Measurements from ENCODE around the gene GPA33. TPM values are rescaled to one million over a fixed set of nuclear protein-coding genes. Genes with fewer than 3 reads are reported as not detected.

GPA33 gene
- total and polyA plus RNA-seq, 4 donors: 0.26 to 1.5 (median 0.70) TPM

DNA sequence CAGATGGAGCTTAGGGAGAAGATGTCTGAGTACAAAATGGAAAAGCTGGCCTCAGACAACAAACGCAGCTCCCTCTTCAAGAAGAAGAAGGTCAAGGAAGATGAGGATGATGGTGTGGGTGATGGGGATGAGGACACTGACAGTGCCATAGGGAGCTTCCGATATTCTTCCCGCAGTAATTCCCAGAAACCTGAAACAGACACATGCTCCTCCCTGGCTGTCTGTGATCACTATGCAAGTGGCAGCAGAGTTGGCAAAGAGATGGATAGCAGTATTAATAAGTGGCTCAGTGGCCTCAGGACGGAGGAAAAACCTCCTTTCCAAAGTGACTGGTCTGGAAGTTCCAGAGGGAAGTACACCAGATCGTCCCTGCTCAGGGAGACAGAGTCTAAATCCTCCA, 37.5 kb upstream of the GPA33 start:
- TF ChIP-seq, protein P1, sequence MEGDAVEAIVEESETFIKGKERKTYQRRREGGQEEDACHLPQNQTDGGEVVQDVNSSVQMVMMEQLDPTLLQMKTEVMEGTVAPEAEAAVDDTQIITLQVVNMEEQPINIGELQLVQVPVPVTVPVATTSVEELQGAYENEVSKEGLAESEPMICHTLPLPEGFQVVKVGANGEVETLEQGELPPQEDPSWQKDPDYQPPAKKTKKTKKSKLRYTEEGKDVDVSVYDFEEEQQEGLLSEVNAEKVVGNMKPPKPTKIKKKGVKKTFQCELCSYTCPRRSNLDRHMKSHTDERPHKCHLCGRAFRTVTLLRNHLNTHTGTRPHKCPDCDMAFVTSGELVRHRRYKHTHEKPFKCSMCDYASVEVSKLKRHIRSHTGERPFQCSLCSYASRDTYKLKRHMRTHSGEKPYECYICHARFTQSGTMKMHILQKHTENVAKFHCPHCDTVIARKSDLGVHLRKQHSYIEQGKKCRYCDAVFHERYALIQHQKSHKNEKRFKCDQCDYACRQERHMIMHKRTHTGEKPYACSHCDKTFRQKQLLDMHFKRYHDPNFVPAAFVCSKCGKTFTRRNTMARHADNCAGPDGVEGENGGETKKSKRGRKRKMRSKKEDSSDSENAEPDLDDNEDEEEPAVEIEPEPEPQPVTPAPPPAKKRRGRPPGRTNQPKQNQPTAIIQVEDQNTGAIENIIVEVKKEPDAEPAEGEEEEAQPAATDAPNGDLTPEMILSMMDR (IDR thresholded peaks at IDR 0.05; ENCODE audit: control extremely low read depth, extremely low read depth): no peak
- DNase-seq: no peak
- Histone ChIP-seq H3K27ac (ENCODE audit: low read depth in 1 of 2, low read length in 1 of 2) (no peak overlapping the region), H3K36me3 (ENCODE audit: control insufficient read depth in 4 of 4, insufficient read depth in 4 of 4, low read length in 4 of 4) (no peaks in the 10 kb centered on the region), H3K27me3 (ENCODE audit: control insufficient read depth in 3 of 3, insufficient read depth in 3 of 3, low read length in 2 of 3) (peaks cover 0 to 13% (median 0%) of the 10 kb centered on the region in 3 donors), H3K4me3 (no peak overlapping the region), H3K4me1 (ENCODE audit: control insufficient read depth in 5 of 5, insufficient read depth in 5 of 5, low read length in 5 of 5) (no peaks in the 10 kb centered on the region), H3K9ac (ENCODE audit: insufficient read depth in 1 of 2, low read length in 2 of 2) (no peak overlapping the region), H3K9me3 (ENCODE audit: control insufficient read depth in 4 of 4, insufficient read depth in 3 of 4, low read length in 3 of 4) (peaks cover 0 to 3% (median 0%) of the 10 kb centered on the region in 4 donors)
- WGBS, 2 donors: 85 to 94% methylated on average over 5 of the region's 5 CpGs
- ATAC-seq (ENCODE audit: insufficient read depth, low FRiP score): no peak

DNA sequence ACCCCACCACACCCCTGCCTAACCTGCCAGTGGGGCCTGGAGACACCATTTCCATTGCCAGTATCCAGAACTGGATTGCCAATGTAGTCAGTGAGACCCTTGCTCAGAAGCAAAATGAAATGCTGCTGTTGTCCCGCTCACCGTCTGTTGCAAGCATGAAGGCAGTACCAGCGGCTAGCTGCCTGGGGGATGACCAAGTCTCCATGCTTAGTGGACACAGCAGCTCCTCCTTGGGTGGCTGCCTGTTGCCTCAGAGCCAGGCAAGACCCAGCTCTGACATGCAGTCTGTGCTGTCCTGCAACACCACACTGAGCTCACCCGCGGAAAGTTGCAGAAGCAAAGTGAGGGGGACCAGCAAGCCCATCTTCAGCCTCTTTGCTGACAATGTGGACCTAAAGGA, 37.1 kb upstream of the GPA33 start:
- WGBS, 2 donors: 96 to 97% methylated on average over 5 of the region's 5 CpGs

DNA sequence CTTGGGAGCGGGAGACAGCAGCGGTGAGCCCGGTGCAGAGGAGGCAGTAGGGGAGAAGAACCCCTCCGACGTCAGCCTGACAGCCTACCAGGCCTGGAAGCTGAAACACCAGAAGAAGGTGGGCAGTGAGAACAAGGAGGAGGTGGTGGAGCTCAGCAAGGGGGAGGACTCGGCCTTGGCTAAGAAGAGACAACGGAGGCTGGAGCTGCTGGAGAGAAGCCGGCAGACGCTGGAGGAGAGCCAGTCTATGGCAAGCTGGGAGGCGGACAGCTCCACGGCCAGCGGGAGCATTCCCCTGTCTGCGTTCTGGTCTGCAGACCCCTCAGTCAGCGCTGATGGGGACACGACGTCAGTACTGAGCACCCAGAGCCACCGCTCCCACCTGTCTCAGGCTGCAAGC, 36.6 kb upstream of the GPA33 start:
- no peaks in the 10 kb centered on the region for H3K4me1 ChIP-seq (ENCODE audit: control insufficient read depth in 5 of 5, insufficient read depth in 5 of 5, low read length in 5 of 5)
- 90 to 93% methylated on average over 17 of the region's 17 CpGs for WGBS, 2 donors
- DNase-seq (no peak), ATAC-seq (ENCODE audit: insufficient read depth, low FRiP score) (no peak)
- H3K27ac ChIP-seq (ENCODE audit: low read depth in 1 of 2, low read length in 1 of 2): no peak overlapping the region
- H3K27me3 ChIP-seq (ENCODE audit: control insufficient read depth in 3 of 3, insufficient read depth in 3 of 3, low read length in 2 of 3): peaks cover 0 to 13% (median 0%) of the 10 kb centered on the region in 3 donors
- TF ChIP-seq, protein P1 (IDR thresholded peaks at IDR 0.05; ENCODE audit: control extremely low read depth, extremely low read depth): no peak
- H3K9ac ChIP-seq (ENCODE audit: insufficient read depth in 1 of 2, low read length in 2 of 2): no peak overlapping the region
- no peak overlapping the region for H3K4me3 ChIP-seq
- H3K9me3 ChIP-seq (ENCODE audit: control insufficient read depth in 4 of 4, insufficient read depth in 3 of 4, low read length in 3 of 4): peaks cover 0 to 3% (median 0%) of the 10 kb centered on the region in 4 donors
- H3K36me3 ChIP-seq (ENCODE audit: control insufficient read depth in 4 of 4, insufficient read depth in 4 of 4, low read length in 4 of 4): no peaks in the 10 kb centered on the region

More for the DNA sequence above, 37.1 kb upstream of the GPA33 start:
- no peak for ATAC-seq (ENCODE audit: insufficient read depth, low FRiP score)
- no peaks in the 10 kb centered on the region for H3K4me1 ChIP-seq (ENCODE audit: control insufficient read depth in 5 of 5, insufficient read depth in 5 of 5, low read length in 5 of 5)
- H3K4me3 ChIP-seq: no peak overlapping the region
- TF ChIP-seq, protein P1 (IDR thresholded peaks at IDR 0.05; ENCODE audit: control extremely low read depth, extremely low read depth): no peak
- DNase-seq: no peak
- no peak overlapping the region for H3K27ac ChIP-seq (ENCODE audit: low read depth in 1 of 2, low read length in 1 of 2)
- H3K9ac ChIP-seq (ENCODE audit: insufficient read depth in 1 of 2, low read length in 2 of 2): no peak overlapping the region
- H3K9me3 ChIP-seq (ENCODE audit: control insufficient read depth in 4 of 4, insufficient read depth in 3 of 4, low read length in 3 of 4): peaks cover 0 to 3% (median 0%) of the 10 kb centered on the region in 4 donors
- H3K27me3 ChIP-seq (ENCODE audit: control insufficient read depth in 3 of 3, insufficient read depth in 3 of 3, low read length in 2 of 3): peaks cover 0 to 13% (median 0%) of the 10 kb centered on the region in 3 donors
- H3K36me3 ChIP-seq (ENCODE audit: control insufficient read depth in 4 of 4, insufficient read depth in 4 of 4, low read length in 4 of 4): no peaks in the 10 kb centered on the region

DNA sequence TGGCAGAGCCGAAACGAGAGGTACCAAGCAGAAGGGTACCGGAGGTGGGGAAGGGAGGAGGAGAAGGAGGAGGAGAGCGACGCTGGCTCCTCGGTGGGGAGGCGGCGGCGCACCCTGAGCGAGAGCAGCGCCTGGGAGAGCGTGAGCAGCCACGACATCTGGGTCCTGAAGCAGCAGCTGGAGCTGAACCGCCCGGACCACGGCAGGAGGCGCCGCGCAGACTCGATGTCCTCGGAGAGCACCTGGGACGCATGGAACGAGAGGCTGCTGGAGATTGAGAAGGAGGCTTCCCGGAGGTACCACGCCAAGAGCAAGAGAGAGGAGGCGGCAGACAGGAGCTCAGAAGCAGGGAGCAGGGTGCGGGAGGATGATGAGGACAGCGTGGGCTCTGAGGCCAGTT, 36.1 kb upstream of the GPA33 start:
- 91 to 93% methylated on average over 26 to 28 of the region's 28 CpGs for WGBS, 2 donors

More for the DNA sequence above, 36.1 kb upstream of the GPA33 start:
- TF ChIP-seq, protein P1 (IDR thresholded peaks at IDR 0.05; ENCODE audit: control extremely low read depth, extremely low read depth): no peak
- H3K4me3 ChIP-seq: no peak overlapping the region
- H3K4me1 ChIP-seq (ENCODE audit: control insufficient read depth in 5 of 5, insufficient read depth in 5 of 5, low read length in 5 of 5): peaks cover 0 to 4% (median 0%) of the 10 kb centered on the region in 5 donors
- no peak overlapping the region for H3K27ac ChIP-seq (ENCODE audit: low read depth in 1 of 2, low read length in 1 of 2)
- no peak for DNase-seq
- H3K36me3 ChIP-seq (ENCODE audit: control insufficient read depth in 4 of 4, insufficient read depth in 4 of 4, low read length in 4 of 4): no peaks in the 10 kb centered on the region
- H3K9me3 ChIP-seq (ENCODE audit: control insufficient read depth in 4 of 4, insufficient read depth in 3 of 4, low read length in 3 of 4): peaks cover 0 to 3% (median 0%) of the 10 kb centered on the region in 4 donors
- peaks cover 0 to 13% (median 0%) of the 10 kb centered on the region in 3 donors for H3K27me3 ChIP-seq (ENCODE audit: control insufficient read depth in 3 of 3, insufficient read depth in 3 of 3, low read length in 2 of 3)
- H3K9ac ChIP-seq (ENCODE audit: insufficient read depth in 1 of 2, low read length in 2 of 2): no peak overlapping the region
- ATAC-seq (ENCODE audit: insufficient read depth, low FRiP score): no peak
